ENCODE results near the gene IQCH.
"Not testable (repeated sequence)": the region's sequence is repeated elsewhere in the genome, so short reads cannot be mapped to it uniquely, and the experiment has no call there.

The IQCH gene

GRCh38 chr15:67359431-67360079 is 105.0 kb downstream of the IQCH start:
- no peak for DNase-seq

- DNase-seq: no peak
Observed at GRCh38 chr15:67361100-67361499, 106.5 kb downstream of the IQCH start.

DNA sequence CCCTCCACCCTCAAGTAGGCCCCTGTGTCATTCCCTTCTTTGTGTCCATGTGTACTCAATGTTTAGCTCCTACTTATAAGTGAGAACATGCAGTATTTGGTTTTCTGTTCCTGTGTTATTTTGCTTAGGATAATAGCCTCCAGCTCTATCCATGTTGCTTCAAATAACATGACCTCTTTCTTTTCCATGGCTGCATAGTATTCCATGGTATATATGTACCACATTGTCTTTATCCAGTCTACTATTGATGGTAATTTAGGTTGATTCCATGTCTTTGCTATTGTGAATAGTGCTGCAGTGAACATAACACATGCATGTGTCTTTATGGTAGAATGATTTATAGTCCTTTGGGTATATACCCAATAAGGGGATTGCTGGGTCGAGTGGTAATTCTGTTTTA is 109.1 kb downstream of the IQCH start:
- DNase-seq: not testable (repeated sequence)

DNA sequence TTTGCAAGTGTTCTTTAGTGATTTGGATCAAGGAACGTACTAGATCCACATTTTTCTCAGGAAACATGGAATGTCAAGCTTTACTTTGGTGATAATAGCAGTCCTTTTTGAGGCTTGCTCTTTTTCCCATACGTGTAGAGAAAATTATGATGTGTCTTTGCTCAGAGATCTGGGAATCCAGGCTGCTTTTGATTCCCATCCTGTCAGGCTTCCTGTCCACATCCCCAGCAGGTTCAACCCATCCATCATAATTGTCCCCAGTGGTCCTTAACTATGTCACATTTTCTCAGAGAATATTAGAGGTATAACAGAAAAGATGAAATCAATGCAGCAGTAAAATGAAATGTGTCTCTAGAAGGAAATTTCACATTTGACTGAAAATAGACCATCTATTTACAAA is 111.4 kb downstream of the IQCH start:
- no peak for DNase-seq

DNA sequence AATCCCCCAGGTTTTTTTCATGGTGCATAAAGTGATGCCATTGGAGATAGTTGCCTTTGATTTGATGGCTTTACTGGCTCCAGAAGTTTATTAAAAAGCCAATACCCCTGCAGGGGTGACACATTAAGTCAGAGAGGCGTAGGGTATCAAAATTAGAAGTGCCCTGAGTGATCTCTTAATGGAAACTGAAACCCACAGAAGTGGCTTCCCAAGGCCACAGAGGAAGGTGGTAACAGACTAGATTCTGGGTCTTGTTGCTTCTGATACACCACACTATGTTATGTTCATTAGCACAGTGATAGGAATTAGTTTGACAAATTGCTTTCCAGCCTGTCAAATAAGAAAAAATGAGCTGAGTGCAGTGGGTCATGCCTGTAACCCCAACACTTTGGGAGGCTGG is 112.3 kb downstream of the IQCH start:
- DNase-seq: no peak

DNA sequence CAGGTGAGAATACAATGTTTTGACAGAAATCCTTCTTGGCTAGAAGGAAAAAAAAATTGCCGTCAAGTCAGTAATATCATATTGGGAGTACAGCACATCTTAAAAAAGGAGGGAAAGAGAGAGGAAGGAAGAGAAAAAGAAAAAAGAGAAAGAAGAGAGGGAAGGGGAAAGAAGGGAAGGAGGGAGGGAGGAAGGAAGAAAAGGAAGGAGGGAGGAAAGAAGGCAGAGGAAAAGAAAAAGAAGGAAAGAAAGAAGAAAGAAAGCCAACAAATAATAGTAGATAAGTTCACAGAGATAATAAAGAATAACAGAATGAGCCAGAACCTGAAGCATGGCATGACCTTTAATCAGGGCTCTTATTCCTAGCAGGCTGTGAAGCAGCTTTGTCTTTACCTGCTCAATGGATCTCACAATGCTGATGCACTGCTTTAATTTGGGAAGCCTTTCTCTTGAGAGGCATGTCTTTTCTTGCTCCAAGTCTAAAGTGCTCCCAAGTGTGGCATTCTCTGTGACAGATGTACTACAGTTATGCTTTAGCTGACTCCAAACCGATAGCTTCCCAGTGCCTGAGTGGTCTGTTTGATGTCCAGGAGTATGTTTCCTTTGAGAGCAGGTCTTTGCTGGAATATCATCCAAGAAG is 114.9 kb downstream of the IQCH start:
- no peak for DNase-seq

DNA sequence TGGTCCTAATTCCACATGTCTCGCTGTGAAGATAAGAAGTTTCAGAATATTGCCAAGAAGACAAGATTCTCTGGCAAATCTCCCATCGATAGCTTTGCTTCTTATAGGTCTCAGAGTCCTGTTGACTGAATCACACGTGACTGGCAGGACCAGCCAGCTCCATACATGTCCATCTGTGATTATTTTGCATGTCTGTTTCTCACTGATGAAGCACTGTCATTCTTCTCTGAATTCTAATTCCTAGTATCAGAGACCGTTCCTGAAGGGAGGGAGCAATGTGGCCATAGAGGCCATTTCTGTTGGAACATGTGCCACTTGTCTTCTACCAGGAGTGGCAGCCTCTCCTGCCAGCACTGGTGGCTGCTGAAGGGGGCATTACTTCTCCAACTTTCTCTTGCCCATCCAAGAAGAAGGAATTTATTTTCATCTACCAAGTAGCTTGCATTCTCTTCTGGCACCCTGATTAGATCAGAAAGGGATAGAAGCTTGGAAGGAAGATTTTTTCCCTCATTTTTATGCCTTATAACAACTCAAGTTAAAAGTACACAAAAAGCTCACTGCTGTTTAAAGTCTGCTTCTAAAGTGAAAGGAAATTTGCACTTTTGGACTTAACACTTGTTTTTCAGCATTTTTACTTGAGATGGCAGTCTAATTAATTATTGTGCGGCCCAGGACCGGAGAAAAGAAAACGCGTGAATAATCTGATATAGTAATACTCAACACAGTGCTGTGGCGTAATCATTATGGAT is 115.8 kb downstream of the IQCH start:
- DNase-seq: no peak

- no peak for DNase-seq
Observed at GRCh38 chr15:67372543-67372942, 118.0 kb downstream of the IQCH start.

DNA sequence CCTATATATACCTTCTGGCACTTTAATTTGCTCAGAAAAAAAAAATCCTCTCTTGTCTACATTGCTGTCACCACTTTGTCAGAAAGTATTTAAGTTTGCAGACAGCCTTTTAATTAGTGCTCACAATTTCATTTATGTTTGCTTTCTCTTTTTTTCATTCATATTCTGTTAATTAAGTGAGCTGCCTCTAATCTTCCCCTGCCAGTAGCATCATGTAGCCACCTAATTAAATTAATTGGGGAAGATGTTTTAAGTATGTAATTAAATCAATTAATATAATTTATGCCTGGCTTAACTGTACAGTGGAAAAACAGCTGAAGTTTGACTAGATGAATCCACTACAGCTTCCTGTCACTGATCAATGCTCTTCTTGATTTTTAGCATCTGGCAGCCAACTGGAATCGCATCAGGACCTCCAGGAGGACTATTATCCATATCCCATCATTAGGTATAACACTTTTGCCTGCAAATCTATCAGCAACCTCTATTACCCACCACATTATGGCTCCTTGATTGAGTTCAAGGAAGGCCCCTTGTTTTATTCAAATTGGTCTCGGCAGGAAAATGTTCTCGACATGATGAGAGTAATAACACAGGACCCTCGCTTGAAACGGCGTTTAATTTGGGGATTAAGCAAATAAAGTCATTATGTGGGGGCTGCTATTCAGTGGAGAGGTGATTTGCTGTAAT is 118.5 kb downstream of the IQCH start:
- DNase-seq: no peak

DNA sequence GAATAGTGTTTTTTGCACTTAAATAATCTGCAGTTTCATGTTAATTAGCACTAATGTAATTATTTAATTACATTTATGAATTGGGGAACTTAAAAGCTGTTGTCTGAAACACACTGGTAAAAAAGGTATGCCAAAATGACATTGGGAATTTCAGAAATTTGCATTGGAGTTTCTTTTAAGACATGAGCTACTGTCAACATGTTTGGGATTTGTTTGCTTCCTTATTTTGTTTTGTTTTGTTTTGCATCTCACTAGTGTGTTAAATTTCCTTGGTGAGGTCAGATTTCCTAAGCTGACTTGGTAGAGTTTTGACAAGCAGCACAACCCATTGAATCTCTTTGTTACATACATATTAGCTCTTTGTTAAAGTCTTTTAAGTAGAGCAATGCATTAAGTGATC is 119.4 kb downstream of the IQCH start:
- no peak for DNase-seq

DNA sequence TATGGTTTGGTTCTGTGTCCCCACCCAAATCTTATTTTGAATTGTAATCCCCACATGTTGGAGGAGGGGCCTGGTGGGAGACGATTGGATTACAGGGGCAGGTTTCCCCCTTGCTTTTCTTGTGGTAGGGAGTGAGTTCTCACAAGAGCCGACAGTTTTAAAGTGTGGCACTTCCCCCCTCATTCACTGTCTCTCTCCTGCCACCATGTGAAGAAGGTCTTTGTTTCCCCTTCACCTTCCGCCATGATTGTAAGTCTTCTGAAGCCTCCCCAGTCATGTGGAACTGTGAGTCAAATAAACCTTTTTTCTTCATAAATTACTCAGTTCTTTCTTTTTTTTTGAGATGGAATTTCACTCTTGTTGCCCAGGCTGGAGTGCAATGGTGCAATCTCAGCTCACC is 124.9 kb downstream of the IQCH start:
- DNase-seq: no peak

DNA sequence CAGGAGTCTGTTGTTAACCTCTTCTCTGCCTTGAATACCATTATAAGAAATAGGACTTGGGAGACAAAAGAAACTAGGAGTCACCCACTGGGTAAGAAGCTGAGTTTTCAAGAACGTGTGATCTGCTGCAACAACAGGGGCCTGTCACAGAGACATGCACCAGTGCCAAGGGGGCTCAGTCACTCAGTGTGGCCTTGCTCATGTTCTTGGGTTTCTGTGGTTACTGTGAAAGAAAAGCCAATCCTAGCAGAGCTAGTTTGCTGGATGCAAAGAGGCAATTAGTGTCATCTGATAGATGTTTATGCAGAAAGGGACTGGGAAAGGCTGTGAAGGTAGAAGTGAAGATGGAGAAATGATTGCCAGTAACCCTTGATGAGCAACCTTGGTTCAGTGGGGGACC is 126.3 kb downstream of the IQCH start:
- no peak for DNase-seq

DNA sequence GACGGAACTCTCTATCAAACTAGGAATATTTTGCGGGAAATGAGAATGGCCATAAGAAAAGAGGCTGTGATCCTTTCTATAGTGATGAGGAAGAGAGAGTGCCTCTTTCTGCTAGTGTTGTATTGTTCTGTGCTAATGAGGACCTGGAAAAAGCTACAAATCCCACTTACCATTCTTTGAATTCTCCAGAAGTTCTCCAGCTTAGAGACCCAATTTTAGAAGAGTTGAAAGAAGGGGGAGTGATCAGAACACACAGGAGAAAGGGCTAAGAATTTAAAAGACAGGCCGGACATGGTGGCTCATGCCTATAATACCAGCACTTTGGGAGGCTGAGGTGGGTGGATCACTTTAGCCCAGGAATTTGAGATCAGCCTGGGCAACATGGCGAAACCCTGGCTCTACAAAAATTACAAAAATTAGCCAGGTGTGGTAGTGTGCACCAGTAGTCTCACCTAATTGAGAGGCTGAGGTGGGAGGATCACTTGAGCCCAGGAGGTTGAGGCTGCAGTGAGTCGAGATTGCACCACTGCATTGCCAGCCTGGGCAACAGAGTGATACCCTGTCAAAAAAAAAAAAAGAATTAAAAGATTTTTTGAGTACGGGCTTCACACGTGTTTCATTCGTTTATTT is 126.9 kb downstream of the IQCH start:
- DNase-seq: no peak

- no peak for DNase-seq
Observed at GRCh38 chr15:67382723-67383122, 128.1 kb downstream of the IQCH start.

GRCh38 chr15:67383899-67384298 is 129.3 kb downstream of the IQCH start:
- DNase-seq: no peak

- DNase-seq: no peak
Observed at GRCh38 chr15:67384761-67385160, 130.2 kb downstream of the IQCH start.

DNA sequence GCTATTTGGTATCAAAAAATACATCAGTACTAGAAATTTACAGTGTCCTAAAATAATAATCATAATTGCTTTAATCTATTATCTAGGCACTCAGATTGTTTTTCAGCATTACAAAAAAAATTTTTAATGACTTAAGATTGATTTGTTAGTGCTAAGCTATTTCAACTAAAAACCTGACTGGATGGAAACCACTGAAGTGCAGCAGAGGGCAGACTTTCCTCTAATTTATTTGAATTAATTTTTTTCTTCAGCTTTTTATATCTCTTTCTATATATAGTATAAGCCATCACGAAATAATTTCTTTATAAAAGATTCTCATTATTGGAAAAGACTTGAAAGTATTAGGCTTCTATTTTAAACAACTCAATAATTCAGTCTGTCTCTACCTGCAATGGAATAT is 131.4 kb downstream of the IQCH start:
- no peak for DNase-seq

DNA sequence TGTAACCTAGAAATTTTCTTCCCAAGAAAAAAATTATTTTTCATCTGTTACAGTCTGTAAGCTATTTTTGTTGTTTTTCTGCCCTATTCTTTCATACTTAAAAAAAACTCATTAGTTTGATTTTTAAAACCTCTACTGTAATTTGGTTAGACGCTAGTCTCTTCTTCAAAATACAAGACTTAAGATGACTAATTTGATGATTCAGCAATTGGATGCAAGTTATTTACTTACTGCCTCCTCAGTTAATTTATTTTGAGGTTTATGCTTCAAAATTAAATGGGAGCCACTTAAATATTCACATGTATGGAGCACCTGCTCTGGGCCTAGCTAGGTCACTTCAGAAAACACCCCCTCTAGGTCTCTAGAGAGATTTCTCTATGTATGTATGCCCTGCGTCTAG is 132.4 kb downstream of the IQCH start:
- DNase-seq: no peak

- DNase-seq: no peak
Observed at GRCh38 chr15:67389975-67390374, 135.4 kb downstream of the IQCH start.

GRCh38 chr15:67394873-67395639 is 140.5 kb downstream of the IQCH start:
- DNase-seq: no peak

DNA sequence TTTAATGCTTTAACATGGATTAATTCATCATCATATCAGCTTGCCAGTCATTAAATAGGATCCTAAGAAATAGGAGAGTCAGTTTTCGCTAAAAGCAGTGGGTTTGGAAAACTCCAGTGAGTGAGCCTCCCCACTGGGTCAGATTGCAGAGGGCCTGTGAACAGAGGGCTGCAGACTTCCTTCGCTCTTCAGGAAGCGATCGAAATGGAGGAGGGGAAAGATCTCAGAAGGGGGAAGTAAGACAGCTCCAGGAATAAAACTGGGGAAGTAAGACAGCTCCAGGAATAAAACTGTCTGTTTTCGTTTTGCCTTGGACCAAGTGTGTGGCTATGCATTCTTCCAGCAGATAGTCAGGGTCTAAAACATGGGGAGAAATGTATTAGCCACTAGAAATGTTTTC is 141.5 kb downstream of the IQCH start:
- peak; percentile 52 for DNase-seq

- no peak for DNase-seq
Observed at GRCh38 chr15:67397139-67397538, 142.6 kb downstream of the IQCH start.
